ENCODE results near the gene PALM2AKAP2. TPM values are rescaled to one million over a fixed set of nuclear protein-coding genes. Genes with fewer than 3 reads are reported as not detected.
"Not testable (repeated sequence)": the region's sequence is repeated elsewhere in the genome, so short reads cannot be mapped to it uniquely, and the experiment has no call there.

The PALM2AKAP2 gene
- total RNA-seq, 6 donors from 2014 or later = 5.2 to 27.2 (median 8.8) TPM

- Histone ChIP-seq H3K4me3 (no peak overlapping the region), H3K9me3 (no peaks in the 10 kb centered on the region), H3K4me1 (no peaks in the 10 kb centered on the region), H3K27me3 (no peaks in the 10 kb centered on the region), H3K27ac (no peak overlapping the region), H3K36me3 (no peaks in the 10 kb centered on the region)
- DNase-seq (no peak), ATAC-seq (ENCODE audit: low FRiP score in 2 of 2) (no peak)
- 43 to 45% methylated on average over 1 of the region's 1 CpG for WGBS, 2 donors
- TF ChIP-seq POLR2A (IDR thresholded peaks at IDR 0.05) (no peak), POLR2AphosphoS5 (IDR thresholded peaks at IDR 0.05) (no peak), EP300 (IDR thresholded peaks at IDR 0.05) (no peak), CTCF (IDR thresholded peaks at IDR 0.05) (no peak)
These were observed 41.7 kb downstream of the PALM2AKAP2 start for GRCh38 chr9:109821711-109822110.

- not testable (repeated sequence) for H3K27me3 ChIP-seq; H3K9me3 ChIP-seq; H3K36me3 ChIP-seq; ATAC-seq (ENCODE audit: low FRiP score in 2 of 2); DNase-seq; H3K4me3 ChIP-seq; H3K4me1 ChIP-seq; H3K27ac ChIP-seq
- WGBS, 2 donors = 74 to 85% methylated on average over 2 of the region's 2 CpGs
These were observed 45.4 kb downstream of the PALM2AKAP2 start for GRCh38 chr9:109825383-109825782.

- no peaks in the 10 kb centered on the region for H3K27me3 ChIP-seq
- H3K4me1 ChIP-seq = no peaks in the 10 kb centered on the region
- no peak overlapping the region for H3K27ac ChIP-seq
- TF ChIP-seq CTCF (IDR thresholded peaks at IDR 0.05) (no peak), EP300 (IDR thresholded peaks at IDR 0.05) (no peak), POLR2AphosphoS5 (IDR thresholded peaks at IDR 0.05) (no peak), POLR2A (IDR thresholded peaks at IDR 0.05) (no peak)
- no peaks in the 10 kb centered on the region for H3K9me3 ChIP-seq
- WGBS, 2 donors = 31 to 72% methylated on average over 1 of the region's 1 CpG
- DNase-seq = no peak
- ATAC-seq (ENCODE audit: low FRiP score in 2 of 2) = no peak
- H3K4me3 ChIP-seq = no peak overlapping the region
- H3K36me3 ChIP-seq = no peaks in the 10 kb centered on the region
These were observed 46.6 kb downstream of the PALM2AKAP2 start for GRCh38 chr9:109826559-109826958.

- Histone ChIP-seq H3K36me3 (no peaks in the 10 kb centered on the region), H3K27me3 (no peaks in the 10 kb centered on the region), H3K4me1 (no peaks in the 10 kb centered on the region), H3K4me3 (no peak overlapping the region), H3K9me3 (no peaks in the 10 kb centered on the region), H3K27ac (no peak overlapping the region)
- TF ChIP-seq POLR2A (IDR thresholded peaks at IDR 0.05) = no peak
- TF ChIP-seq POLR2AphosphoS5 (IDR thresholded peaks at IDR 0.05) = no peak
- TF ChIP-seq EP300 (IDR thresholded peaks at IDR 0.05) = no peak
- TF ChIP-seq CTCF (IDR thresholded peaks at IDR 0.05) = no peak
- DNase-seq = no peak
- ATAC-seq (ENCODE audit: low FRiP score in 2 of 2) = no peak
- 84 to 90% methylated on average over 3 of the region's 3 CpGs for WGBS, 2 donors
These were observed 48.3 kb downstream of the PALM2AKAP2 start for GRCh38 chr9:109828254-109828653.

Data from upper lobe of left lung (tissue), 6 donors.